GM18499 (cell line): ENCODE measurements around the gene RPS6KA2.

Experiments used
- ATAC-seq: cut with Tn5 transposase; IDR thresholded peaks from one replicate; pipeline ENCODE4 v1.9.1; 2021; ENCODE audit warnings: moderate number of reproducible peaks; ENCODE audit not compliant: insufficient read depth, unreplicated experiment

The RPS6KA2 gene

GRCh38 chr6:166514196-166514595 is 112.9 kb downstream of the RPS6KA2 start:
- ATAC-seq: no peak

GRCh38 chr6:166512567-166512966 is 114.5 kb downstream of the RPS6KA2 start:
- peak; percentile 76 for ATAC-seq

- ATAC-seq: no peak
These were observed 115.7 kb downstream of the RPS6KA2 start for GRCh38 chr6:166511316-166511715.

- no peak for ATAC-seq
These were observed 117.9 kb downstream of the RPS6KA2 start for GRCh38 chr6:166509193-166509592.

GRCh38 chr6:166508726-166509125 is 118.3 kb downstream of the RPS6KA2 start:
- no peak for ATAC-seq

- ATAC-seq: no peak
These were observed 119.1 kb downstream of the RPS6KA2 start for GRCh38 chr6:166507809-166508564.

- ATAC-seq: no peak
These were observed 119.7 kb downstream of the RPS6KA2 start for GRCh38 chr6:166507380-166507779.

- no peak for ATAC-seq
These were observed 121.7 kb downstream of the RPS6KA2 start for GRCh38 chr6:166505133-166505905.

GRCh38 chr6:166504100-166504499 is 123.0 kb downstream of the RPS6KA2 start:
- ATAC-seq: no peak

GRCh38 chr6:166503167-166503744 is 123.8 kb downstream of the RPS6KA2 start:
- no peak for ATAC-seq

GRCh38 chr6:166502453-166502852 is 124.6 kb downstream of the RPS6KA2 start:
- ATAC-seq: no peak

- no peak for ATAC-seq
These were observed 125.8 kb downstream of the RPS6KA2 start for GRCh38 chr6:166501246-166501645.

- no peak for ATAC-seq
These were observed 126.8 kb downstream of the RPS6KA2 start for GRCh38 chr6:166500246-166500645.

- ATAC-seq: no peak
These were observed 127.5 kb downstream of the RPS6KA2 start for GRCh38 chr6:166499350-166500163.

GRCh38 chr6:166498661-166499349 is 128.2 kb downstream of the RPS6KA2 start:
- ATAC-seq: no peak

GRCh38 chr6:166498228-166498627 is 128.8 kb downstream of the RPS6KA2 start:
- ATAC-seq: no peak

- no peak for ATAC-seq
These were observed 129.8 kb downstream of the RPS6KA2 start for GRCh38 chr6:166497087-166497899.

GRCh38 chr6:166496460-166496859 is 130.6 kb downstream of the RPS6KA2 start:
- no peak for ATAC-seq
